Measurements from ENCODE around the gene ASCL1.

- TF ChIP-seq CTCF (IDR thresholded peaks at IDR 0.05) (no peak), TEAD1 (CRISPR knock-in tag; IDR thresholded peaks at IDR 0.05) (no peak), CDX4 (CRISPR knock-in tag; IDR thresholded peaks at IDR 0.05; ENCODE audit: borderline replicate concordance) (no peak), ATF6 (CRISPR knock-in tag; IDR thresholded peaks at IDR 0.05) (no peak), ZNF671 (CRISPR knock-in tag; IDR thresholded peaks at IDR 0.05) (no peak), USF1 (CRISPR knock-in tag; IDR thresholded peaks at IDR 0.05) (no peak)
These were observed 38.6 kb upstream of the ASCL1 start for GRCh38 chr12:102918840-102919239.
